GM21576 (cell line): ENCODE measurements around the gene ZNF385B.
"Not testable (repeated sequence)": the region's sequence is repeated elsewhere in the genome, so short reads cannot be mapped to it uniquely, and the experiment has no call there.

ENCODE experiments used
- ATAC-seq: cut with Tn5 transposase; IDR thresholded peaks from one replicate; pipeline ENCODE4 v1.9.1; 2021; ENCODE audit warnings: mild to moderate bottlenecking, moderate library complexity; ENCODE audit not compliant: unreplicated experiment

ZNF385B gene

GRCh38 chr2:179645047-179645446 is 216.4 kb downstream of the ZNF385B start:
- no peak for ATAC-seq

- ATAC-seq = no peak
Measured at GRCh38 chr2:179642462-179642861, 218.9 kb downstream of the ZNF385B start.

- ATAC-seq = no peak
Measured at GRCh38 chr2:179636995-179637394, 224.4 kb downstream of the ZNF385B start.

DNA sequence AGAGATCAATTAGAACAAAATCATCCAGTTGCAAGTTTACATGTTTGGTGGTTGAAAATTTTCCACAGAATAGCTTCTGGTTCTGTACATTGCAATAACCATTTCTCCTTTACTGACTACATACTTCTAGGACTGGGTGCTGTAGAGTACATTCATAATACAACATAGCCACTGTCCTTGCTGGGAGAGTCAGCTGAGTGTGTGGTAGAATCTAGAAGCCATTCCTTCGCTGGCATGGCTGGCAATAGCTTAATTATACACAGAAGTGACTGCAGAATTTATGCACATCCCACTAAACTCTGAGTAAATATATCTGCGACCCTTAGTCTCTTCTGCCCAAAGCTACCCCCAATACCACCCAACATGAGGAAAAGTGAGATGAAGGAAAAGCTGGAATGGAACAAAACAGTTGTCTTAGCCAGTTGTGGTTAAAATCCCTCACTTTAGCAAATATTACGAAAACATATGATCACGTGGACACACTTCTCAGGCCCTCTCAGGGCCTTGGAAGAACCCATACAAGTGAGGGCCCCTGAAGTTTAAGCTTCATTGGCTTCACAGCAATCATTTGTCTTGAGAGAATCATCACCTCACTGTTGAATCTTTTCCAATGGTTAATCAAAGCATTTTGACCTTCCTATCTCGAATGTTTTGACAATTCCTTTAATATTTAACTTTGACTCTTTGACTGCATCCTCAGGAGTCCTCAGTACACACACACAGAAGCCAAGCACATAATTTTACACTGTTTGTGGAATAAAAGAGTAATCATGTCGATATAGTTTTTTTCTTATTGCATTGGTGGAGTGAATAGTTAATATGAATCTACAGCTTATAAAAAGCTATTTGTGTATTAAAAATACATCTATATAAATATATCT is 225.1 kb downstream of the ZNF385B start:
- no peak for ATAC-seq

DNA sequence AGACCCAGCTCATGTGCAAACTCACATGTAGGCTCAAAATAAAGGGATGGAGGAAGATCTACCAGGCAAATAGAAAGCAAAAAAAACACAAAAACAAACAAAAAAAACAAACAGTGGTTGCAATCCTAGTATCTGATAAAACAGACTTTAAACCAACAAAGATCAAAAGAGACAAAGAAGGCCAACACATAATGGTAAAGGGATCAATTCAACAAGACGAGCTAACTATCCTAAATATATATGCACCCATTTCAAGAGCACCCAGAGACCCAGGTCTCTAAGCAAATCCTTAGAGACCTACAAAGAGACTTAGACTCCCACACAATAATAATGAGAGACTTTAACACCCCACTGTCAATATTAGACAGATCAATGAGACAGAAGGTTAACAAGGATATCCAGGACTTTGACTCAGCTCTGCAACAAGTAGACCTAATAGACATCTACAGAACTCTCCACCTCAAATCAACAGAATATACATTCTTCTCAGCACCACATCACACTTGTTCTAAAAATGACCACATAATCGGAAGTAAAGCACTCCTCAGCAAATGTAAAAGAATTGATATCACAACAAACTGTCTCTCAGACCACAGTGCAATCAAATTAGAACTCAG is 229.5 kb downstream of the ZNF385B start:
- not testable (repeated sequence) for ATAC-seq

DNA sequence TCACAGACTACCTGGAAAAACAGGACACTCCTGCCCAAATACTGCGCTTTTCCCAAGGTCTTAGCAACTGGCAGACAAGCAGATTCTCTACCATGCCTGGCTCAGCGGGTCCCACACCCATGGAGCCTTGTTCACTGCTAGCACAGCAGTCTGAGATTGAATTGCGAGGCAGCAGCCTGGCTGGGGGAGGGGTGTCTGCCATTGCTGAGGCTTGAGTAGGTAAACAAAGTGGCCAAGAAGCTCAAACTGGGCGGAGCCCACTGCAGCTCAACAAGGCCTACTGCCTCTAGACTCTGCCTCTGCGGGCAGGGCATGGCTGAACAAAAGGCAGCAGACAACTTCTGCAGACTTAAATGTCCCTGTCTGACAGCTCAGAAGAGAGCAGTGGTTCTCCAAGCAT is 231.6 kb downstream of the ZNF385B start:
- not testable (repeated sequence) for ATAC-seq

DNA sequence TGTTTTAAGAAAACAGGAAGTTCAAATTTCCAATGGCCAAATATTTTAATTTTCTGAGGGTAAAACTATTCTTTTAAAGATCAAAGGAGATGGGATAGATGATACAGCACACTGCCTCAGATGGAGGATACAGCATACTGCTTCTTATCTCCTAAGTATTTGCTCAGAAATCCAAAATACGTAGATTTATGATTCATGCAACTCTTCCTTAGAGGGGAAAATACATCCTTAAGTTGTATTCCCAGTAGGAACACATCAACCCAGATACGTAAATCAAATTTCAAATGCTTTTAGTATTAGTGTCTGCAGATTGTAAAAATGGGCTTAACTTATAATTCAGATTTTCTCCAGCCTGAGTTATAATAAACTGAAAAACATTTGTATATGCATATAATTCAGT is 235.2 kb downstream of the ZNF385B start:
- no peak for ATAC-seq

DNA sequence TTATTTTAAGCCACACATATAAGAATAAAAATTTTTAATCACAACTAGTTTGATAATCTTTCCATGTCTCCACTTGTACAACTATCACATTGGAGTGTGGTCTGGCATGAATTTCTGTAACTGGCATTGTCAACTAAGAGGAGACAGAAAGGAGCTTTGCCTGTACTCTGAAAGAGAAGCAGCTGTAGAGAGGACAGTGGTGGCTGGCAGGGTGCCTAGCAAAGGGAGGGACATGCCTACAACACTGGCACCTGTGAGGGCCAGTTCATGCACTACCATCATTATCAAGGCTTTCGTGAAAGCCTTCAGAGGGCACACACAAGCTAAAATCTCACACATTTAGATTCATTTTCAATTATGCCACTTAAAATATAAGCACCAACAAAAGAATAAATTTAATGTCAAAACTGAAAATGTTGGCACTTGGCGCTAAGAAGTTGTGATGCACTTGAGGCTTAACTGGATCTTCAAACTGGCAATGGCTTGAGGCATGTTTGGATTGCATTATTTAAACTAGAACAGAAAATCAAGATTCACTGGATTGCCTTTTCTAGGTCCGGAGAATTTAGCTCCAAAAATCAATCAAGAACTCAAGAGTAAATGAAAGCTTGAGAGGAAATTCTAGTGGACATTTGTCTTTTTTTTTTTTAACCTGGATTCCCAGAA is 238.6 kb downstream of the ZNF385B start:
- no peak for ATAC-seq

DNA sequence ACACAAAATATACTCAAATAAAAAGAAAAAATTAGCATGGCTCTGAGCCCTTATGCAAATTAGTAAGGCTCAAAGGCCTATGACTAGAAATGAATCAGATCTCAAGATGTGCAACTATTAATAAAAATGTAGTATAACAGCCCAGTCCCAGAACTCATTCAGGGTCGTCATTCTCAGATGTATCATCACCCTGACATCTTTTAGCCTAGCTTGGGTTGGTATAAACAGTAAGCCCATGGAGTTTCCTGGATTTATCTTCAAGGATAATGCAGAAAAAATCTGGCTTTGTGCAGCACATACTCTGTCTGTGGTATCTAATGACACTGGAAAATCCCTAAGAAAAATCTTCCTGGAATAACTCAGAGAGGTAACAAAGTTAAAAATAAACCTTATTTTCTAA is 239.3 kb downstream of the ZNF385B start:
- no peak for ATAC-seq

DNA sequence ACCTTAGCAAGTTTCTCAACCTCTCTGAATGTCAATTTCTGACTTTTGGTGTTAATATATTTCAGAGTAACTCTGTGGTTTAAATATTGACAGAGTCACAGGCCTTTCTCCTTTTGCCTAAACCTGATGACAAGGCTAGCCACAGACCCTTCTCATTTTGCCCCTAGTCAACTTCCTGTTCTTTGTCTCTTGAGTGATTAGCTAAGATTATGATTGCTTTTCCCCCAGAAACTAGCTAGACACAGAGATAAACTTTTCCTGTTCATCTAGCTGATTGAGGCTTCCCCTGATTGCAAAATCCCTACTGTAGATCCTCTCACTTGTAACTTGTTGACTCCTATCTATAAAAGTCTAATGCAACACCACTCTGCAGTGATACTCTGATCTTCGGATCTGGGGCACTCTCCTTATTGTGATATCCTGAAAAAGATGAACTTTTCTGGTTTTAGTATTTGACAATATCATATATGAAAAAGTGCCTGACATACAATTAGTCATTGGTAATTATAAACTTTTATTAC is 241.4 kb downstream of the ZNF385B start:
- ATAC-seq = no peak

- ATAC-seq = no peak
Measured at GRCh38 chr2:179614121-179614520, 247.3 kb downstream of the ZNF385B start.

GRCh38 chr2:179613701-179614100 is 247.7 kb downstream of the ZNF385B start:
- ATAC-seq = no peak

GRCh38 chr2:179613299-179613651 is 248.1 kb downstream of the ZNF385B start:
- ATAC-seq = no peak

DNA sequence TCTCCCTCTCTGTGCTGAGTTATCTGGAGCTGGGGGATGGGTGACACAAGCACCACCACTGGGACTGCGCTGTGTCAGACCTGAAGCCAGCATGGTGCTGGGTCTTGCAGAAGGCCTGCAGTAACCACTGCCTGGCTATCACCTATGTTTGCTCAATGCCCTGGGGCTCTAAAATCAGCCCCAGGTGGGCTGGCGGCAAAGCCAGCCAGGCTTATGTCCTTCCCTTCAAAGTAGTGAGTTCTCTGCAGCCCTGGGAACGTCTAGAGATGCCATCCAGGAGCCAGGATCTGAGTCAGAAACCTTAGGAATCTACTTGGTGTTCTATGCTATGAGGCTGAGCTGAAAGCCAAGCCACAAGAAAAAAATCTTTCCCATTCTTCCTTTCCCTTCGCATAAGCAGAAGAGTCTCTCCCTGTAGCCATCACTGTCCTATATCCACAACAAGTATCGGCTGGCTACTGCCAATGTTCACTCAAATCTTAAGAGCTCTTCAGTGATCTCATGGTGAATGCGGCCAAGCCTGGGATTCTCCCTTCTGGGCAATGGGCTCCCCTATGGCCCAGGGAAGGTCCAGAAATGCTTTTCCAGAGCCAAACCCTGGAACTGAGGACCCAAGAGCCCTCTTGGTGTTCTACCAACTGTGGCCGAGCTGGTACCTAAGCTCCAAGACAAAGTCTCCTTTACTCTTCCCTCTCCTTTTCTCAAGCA is 248.7 kb downstream of the ZNF385B start:
- ATAC-seq = no peak

DNA sequence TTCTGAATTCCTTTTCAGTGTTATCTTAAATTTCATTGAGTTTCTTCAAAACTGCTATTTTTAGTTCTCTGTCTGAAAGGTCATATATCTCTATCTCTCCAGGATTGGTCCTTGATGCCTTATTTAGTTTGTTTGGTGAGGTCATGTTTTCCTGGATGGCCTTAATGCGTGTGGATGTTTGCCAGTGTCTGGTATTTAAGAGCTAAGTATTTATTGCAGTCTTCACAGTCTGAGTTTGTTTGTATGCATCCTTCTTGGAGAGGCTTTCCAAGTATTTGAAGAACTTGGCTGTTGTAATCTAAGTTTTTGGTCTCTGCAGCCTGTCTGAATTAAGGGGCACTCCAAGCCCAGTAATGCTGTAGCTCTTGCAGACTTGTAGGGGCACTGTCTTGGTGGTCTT is 249.3 kb downstream of the ZNF385B start:
- ATAC-seq = no peak

DNA sequence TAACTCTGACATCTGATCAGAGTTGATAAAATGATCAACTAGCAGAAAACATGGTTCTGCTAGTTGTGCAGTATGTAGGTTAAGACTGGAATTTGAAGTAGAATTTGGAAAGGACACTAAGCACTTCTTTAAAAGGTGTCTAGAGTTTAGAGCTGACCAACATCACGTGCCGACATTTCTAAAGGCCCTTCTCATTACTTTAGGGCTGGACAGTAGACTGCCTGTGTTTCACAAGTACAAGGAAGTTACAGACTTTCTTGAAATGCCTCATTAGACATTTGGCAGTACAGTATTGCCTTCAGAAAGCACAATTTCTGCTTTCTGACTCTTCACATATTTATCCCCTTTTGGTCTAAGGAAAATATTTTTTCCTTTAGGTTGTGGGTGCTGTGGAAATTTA is 255.3 kb downstream of the ZNF385B start:
- ATAC-seq = no peak

- no peak for ATAC-seq
Measured at GRCh38 chr2:179605341-179605740, 256.1 kb downstream of the ZNF385B start.

GRCh38 chr2:179604598-179604997 is 256.8 kb downstream of the ZNF385B start:
- no peak for ATAC-seq

DNA sequence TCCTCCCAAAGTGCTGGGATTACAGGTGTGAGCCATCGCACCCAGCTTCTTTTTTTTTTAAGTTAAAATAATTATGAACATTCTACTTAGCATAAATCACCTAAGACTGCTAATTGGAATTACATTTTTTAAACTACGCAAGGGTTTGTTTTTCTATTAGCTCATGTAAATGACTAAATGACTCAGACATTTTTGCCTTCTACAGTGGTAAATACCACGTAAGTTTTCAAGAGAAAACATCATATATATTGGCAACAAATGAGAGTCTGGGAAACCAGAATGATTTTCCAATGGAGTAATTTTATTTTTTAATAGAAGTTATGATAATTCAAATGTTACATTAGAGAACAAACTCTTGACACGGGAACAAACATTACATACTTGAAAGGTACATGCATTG is 259.0 kb downstream of the ZNF385B start:
- ATAC-seq = no peak

DNA sequence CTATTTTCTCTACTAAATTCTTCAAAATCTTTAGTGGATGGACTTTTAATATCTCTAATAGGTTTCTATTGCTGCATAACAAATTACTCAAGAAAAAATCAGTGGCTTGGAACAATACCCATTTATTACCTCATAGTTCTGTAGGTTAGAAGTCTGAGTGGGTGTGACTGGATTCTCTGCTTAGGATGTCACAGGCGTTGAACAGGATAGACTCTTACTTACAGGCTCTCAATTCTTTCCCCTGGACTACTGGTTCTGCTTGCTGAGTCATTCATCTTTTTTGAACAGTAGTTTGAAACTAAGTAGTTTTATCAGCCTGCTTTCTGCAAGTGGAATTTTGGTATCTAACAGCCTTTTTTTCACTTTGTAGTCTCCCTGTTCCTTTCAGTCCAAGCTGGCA is 265.4 kb downstream of the ZNF385B start:
- no peak for ATAC-seq

DNA sequence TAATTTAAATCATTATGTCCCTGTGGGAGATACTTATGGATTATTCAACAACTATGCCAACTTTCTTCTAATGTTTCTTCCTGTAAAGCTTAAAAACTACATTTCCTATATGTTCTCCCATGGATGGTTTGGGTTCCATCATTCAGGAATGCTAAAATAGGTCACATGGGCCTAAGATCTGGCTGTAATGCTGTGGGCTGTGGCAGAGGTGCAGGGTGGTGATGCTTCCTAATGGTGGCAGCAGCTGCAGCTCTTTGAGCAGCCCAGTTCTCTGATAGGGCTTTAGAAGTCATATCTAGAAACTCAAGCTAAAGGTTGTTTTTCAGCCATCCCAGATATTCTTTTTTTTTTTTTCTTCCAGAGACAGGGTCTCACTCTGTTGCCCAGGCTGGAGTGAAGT is 266.1 kb downstream of the ZNF385B start:
- ATAC-seq = no peak
